Suprapubic skin (tissue), 4 donors: ENCODE data around the gene CEP41. TPM values are rescaled to one million over a fixed set of nuclear protein-coding genes. Genes with fewer than 3 reads are reported as not detected.

Experiments
- DNase-seq, 2 donors: peaks; one replicate each; pipeline ENCODE4 v3.0.0-alpha.2; 2019; ENCODE audit warnings: low spot score in 2 of 2
- H3K27ac ChIP-seq: fragments of 200-600 bp; sonication (generic); one replicate; pipeline ENCODE4 v1.5.1; 2019
- H3K27me3 ChIP-seq: fragments of 200-600 bp; sonication (generic); one replicate; pipeline ENCODE4 v1.5.1; 2019
- H3K36me3 ChIP-seq: fragments of 200-600 bp; sonication (generic); one replicate; pipeline ENCODE4 v1.5.1; 2019
- H3K4me1 ChIP-seq: fragments of 200-600 bp; sonication (generic); one replicate; pipeline ENCODE4 v1.5.1; 2019
- H3K4me3 ChIP-seq: fragments of 200-600 bp; sonication (generic); one replicate; pipeline ENCODE4 v1.5.1; 2019; ENCODE audit warnings: mild to moderate bottlenecking
- H3K9me3 ChIP-seq: fragments of 200-600 bp; sonication (generic); one replicate; pipeline ENCODE4 v1.5.1; 2019
- EP300 ChIP-seq: sonication (generic); formaldehyde crosslinking; IDR thresholded peaks from one replicate; pipeline ENCODE4 v1.6.1; 2017; ENCODE audit warnings: antibody characterized with exemption
- POLR2A ChIP-seq, 2 donors: fragments of 450-650 bp; IDR thresholded peaks; one replicate each; pipeline ENCODE4 v1.6.1; 2017; ENCODE audit warnings: antibody characterized with exemption in 2 of 2, mild to moderate bottlenecking in 2 of 2, moderate library complexity in 2 of 2
- POLR2AphosphoS5 ChIP-seq, 3 donors: sonication (generic); formaldehyde crosslinking; IDR thresholded peaks; one replicate each; pipeline ENCODE4 v1.6.1; 2017; ENCODE audit warnings: antibody characterized with exemption in 3 of 3
- WGBS: methylation state at CpG from one replicate; pipeline ENCODE4 v1.1.5; 2018; 5-methylcytosine and 5-hydroxymethylcytosine counted together
- total RNA-seq, 4 donors: library from RNA; depleted of rRNA; stranded (reverse); fragments of >200 nt; gene quantifications; one replicate each; pipeline ENCODE4 v1.1.0, GENCODE V29; 2016
- TF ChIP-seq, protein P1 (sequence below), 2 donors: fragments of 200-600 bp in 1 of 2; fragments of 450-650 bp in 1 of 2; sonication (generic) in 1 of 2; IDR thresholded peaks; one replicate each; pipeline ENCODE4 v1.5.1; 2016 to 2019; ENCODE audit warnings: antibody characterized with exemption in 2 of 2, mild to moderate bottlenecking in 1 of 2, moderate library complexity in 1 of 2

Gene CEP41
- total RNA-seq, 4 donors from 2014 or later = 1.1 to 4.6 (median 4.2) TPM

DNA sequence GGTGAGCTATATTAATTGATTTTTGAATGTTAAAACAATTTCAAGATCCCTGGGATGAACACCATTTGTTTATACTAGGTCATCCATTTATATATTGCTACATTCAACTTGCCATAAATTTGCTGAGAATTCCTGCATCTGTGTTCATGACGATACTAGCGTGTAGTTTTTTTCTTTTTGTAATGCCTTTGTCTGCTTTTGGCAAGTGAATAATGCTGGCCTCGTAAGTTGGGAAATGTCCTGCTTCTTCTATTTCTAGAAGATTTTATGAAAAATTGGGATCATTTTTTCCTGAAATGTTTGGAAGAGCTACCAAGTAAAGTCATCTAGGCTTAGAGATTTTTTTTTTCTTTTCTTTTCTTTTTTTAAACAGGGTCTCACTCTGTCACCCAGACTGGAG is 38.2 kb upstream of the CEP41 start:
- no peak overlapping the region for H3K27ac ChIP-seq
- 62% methylated on average over 3 of the region's 3 CpGs for WGBS
- no peak for DNase-seq
- H3K36me3 ChIP-seq = no peaks in the 10 kb centered on the region
- no peaks in the 10 kb centered on the region for H3K9me3 ChIP-seq
- no peaks in the 10 kb centered on the region for H3K4me1 ChIP-seq
- TF ChIP-seq POLR2A (IDR thresholded peaks at IDR 0.05) (no peak), EP300 (no peak), POLR2AphosphoS5 (IDR thresholded peaks at IDR 0.05) (no peak)
- TF ChIP-seq, protein P1, sequence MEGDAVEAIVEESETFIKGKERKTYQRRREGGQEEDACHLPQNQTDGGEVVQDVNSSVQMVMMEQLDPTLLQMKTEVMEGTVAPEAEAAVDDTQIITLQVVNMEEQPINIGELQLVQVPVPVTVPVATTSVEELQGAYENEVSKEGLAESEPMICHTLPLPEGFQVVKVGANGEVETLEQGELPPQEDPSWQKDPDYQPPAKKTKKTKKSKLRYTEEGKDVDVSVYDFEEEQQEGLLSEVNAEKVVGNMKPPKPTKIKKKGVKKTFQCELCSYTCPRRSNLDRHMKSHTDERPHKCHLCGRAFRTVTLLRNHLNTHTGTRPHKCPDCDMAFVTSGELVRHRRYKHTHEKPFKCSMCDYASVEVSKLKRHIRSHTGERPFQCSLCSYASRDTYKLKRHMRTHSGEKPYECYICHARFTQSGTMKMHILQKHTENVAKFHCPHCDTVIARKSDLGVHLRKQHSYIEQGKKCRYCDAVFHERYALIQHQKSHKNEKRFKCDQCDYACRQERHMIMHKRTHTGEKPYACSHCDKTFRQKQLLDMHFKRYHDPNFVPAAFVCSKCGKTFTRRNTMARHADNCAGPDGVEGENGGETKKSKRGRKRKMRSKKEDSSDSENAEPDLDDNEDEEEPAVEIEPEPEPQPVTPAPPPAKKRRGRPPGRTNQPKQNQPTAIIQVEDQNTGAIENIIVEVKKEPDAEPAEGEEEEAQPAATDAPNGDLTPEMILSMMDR (IDR thresholded peaks at IDR 0.05) = no peak
- H3K4me3 ChIP-seq = no peak overlapping the region
- no peaks in the 10 kb centered on the region for H3K27me3 ChIP-seq

DNA sequence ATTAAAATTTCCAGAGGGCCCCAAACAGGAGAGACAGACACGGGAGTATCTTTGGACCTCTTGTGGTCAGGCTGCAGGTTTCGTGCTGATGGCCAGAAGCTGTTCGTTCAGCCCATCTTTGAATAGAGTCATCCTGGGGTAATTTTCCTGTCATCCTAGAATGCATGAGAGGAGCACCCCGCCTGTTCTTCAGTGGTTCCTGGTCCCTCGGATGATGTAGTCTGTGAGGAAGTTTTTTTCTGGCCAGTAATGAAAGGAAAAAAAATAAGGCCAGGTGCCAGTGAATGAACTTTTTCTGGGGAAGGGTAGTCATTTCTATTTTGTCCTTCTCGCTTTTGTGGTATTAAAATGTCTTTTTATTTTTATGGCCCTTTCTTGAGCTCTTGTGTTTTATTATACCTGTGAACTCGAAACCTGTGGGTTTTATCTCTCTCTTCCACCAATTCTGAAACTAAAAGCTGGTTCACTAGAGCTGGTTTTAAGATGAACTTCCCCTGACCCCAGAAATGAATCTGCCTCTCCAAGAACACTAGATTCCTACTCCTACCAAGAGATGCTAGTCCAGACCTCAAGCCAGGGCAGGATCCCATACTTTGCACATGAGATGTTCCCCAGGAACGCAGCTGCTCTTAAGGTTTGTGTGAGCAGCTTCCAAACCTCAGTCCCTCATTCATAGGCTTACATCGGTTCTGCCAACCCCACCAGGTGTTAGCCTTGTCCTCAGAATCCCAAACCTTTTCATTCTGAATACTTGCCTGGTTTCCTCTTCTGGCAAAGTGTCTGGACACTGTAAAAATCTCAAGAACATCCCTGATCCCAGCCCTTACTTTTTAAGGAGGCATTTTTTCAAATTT is 35.7 kb upstream of the CEP41 start:
- H3K27ac ChIP-seq = no peak overlapping the region
- no peak for TF ChIP-seq EP300
- TF ChIP-seq, protein P1 (IDR thresholded peaks at IDR 0.05) = no peak
- TF ChIP-seq POLR2AphosphoS5 (IDR thresholded peaks at IDR 0.05) = no peak
- no peak for TF ChIP-seq POLR2A (IDR thresholded peaks at IDR 0.05)
- WGBS = 74% methylated on average over 9 of the region's 9 CpGs
- no peaks in the 10 kb centered on the region for H3K4me1 ChIP-seq
- no peaks in the 10 kb centered on the region for H3K27me3 ChIP-seq
- no peak overlapping the region for H3K4me3 ChIP-seq
- H3K9me3 ChIP-seq = no peaks in the 10 kb centered on the region
- H3K36me3 ChIP-seq = no peaks in the 10 kb centered on the region
- DNase-seq = no peak

DNA sequence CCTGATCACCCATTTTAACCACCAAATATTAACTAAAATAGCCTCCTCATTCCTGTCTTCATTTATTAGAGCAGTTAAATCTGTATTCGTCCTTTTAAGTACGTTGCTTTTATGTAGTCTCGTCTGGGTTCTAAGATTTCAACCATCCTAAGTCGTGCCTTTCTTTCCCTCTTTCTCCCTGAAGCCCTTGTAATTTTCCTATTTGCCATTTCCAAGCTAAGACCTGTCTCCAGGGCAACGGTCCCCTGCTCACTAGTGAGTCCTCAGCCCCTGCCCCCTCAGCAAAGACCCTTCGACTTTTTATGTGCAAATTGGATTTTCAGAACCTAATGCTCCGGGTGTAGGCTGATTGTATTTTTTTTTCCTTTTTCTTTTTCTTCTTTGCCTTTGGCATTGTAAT is 35.0 kb upstream of the CEP41 start:
- Histone ChIP-seq H3K9me3 (no peaks in the 10 kb centered on the region), H3K4me3 (no peak overlapping the region), H3K27ac (no peak overlapping the region), H3K4me1 (no peaks in the 10 kb centered on the region), H3K27me3 (no peaks in the 10 kb centered on the region), H3K36me3 (no peaks in the 10 kb centered on the region)
- WGBS = 82% methylated on average over 7 of the region's 7 CpGs
- no peak for TF ChIP-seq POLR2AphosphoS5 (IDR thresholded peaks at IDR 0.05)
- no peak for TF ChIP-seq POLR2A (IDR thresholded peaks at IDR 0.05)
- TF ChIP-seq, protein P1 (IDR thresholded peaks at IDR 0.05) = no peak
- no peak for TF ChIP-seq EP300
- no peak for DNase-seq

DNA sequence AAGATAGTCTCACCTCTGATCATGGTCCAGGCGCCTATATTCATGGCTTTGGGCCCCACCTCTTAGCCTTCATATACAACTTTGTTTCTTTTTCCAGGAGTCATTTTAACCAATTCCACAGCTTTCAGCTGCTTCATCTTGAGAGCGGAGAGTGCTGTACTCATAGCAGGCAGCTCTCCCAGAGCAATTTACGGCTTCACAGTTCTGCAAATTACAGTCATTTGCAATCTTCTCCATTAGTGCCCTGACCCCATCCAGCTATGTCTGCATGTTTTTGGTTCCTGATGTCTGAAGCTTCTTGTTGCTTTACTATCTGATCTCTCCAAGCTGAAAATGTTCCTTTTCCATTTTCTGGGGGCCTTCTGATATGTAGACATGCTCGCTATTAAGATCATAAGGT is 33.1 kb upstream of the CEP41 start:
- DNase-seq = no peak
- TF ChIP-seq, protein P1 (IDR thresholded peaks at IDR 0.05) = no peak
- TF ChIP-seq EP300 = no peak
- TF ChIP-seq POLR2A (IDR thresholded peaks at IDR 0.05) = no peak
- no peak for TF ChIP-seq POLR2AphosphoS5 (IDR thresholded peaks at IDR 0.05)
- Histone ChIP-seq H3K27ac (no peak overlapping the region), H3K36me3 (no peaks in the 10 kb centered on the region), H3K9me3 (no peaks in the 10 kb centered on the region), H3K4me1 (no peaks in the 10 kb centered on the region), H3K4me3 (no peak overlapping the region), H3K27me3 (no peaks in the 10 kb centered on the region)
- WGBS = 84% methylated on average over 4 of the region's 4 CpGs

DNA sequence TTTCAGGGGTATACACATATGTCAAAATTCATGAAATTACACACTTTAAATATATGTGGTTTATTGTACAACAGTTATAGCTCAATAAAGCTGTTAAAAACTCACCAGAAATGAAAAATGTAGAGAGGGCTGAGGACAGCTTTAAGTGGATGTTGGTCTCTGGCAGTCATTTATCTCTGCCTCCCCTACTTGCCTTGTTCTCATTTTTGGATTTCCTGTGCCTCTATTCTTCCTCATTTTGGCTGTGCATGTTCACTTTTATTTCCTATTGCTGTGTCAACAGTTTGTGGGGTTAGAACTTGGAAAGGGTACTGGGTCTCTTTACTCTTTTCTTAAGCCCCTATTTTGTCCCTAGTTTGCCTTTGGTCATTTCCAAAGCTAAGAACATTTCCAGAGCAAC is 32.5 kb upstream of the CEP41 start:
- no peak for TF ChIP-seq POLR2A (IDR thresholded peaks at IDR 0.05)
- TF ChIP-seq, protein P1 (IDR thresholded peaks at IDR 0.05) = no peak
- TF ChIP-seq POLR2AphosphoS5 (IDR thresholded peaks at IDR 0.05) = no peak
- no peak for TF ChIP-seq EP300
- DNase-seq = no peak
- Histone ChIP-seq H3K9me3 (no peaks in the 10 kb centered on the region), H3K36me3 (no peaks in the 10 kb centered on the region), H3K4me1 (no peaks in the 10 kb centered on the region), H3K4me3 (no peak overlapping the region), H3K27me3 (no peaks in the 10 kb centered on the region), H3K27ac (no peak overlapping the region)
